Activated B cell treated with CpG ODN at 0.5 μM for 24 hours (primary cell): ENCODE data around the gene NPEPL1. TPM values are rescaled to one million over a fixed set of nuclear protein-coding genes. Genes with fewer than 3 reads are reported as not detected.
"Not testable (repeated sequence)": the region's sequence is repeated elsewhere in the genome, so short reads cannot be mapped to it uniquely, and the experiment has no call there.

Experiments used
- ATAC-seq: fragments of 200-7000 bp; cut with Tn5 transposase; one replicate; pipeline ENCODE4 v1.10.0; 2021; ENCODE audit warnings: low read depth, mild to moderate bottlenecking, moderate library complexity
- CTCF ChIA-PET: fragments of 350-600 bp; sonication (Branson Sonifier 250); formaldehyde crosslinking; loops from one replicate; lab custom pipeline; 2021; ENCODE audit warnings: antibody characterized with exemption; lab: Charles Lee
- POLR2A ChIA-PET: fragments of 350-600 bp; sonication (Branson Sonifier 250); formaldehyde crosslinking; loops from one replicate; lab custom pipeline; 2021; ENCODE audit warnings: antibody characterized with exemption; lab: Charles Lee
- DNase-seq: peaks from one replicate; pipeline ENCODE4 v3.0.0; 2022
- H3K27ac Mint-ChIP-seq: one replicate; pipeline ENCODE4 v1.8.0; 2020; ENCODE audit warnings: mixed read lengths
- H3K27me3 Mint-ChIP-seq: one replicate; pipeline ENCODE4 v1.8.0; 2021; ENCODE audit warnings: mixed read lengths
- H3K36me3 Mint-ChIP-seq: one replicate; pipeline ENCODE4 v1.8.0; 2021; ENCODE audit warnings: low read depth, mixed read lengths
- H3K4me1 Mint-ChIP-seq: one replicate; pipeline ENCODE4 v1.8.0; 2021; ENCODE audit warnings: mixed read lengths
- H3K4me3 Mint-ChIP-seq: one replicate; pipeline ENCODE4 v1.8.0; 2020; ENCODE audit warnings: mild to moderate bottlenecking, mixed read lengths
- H3K9me3 Mint-ChIP-seq: one replicate; pipeline ENCODE4 v1.8.0; 2020; ENCODE audit warnings: mixed read lengths
- CTCF ChIP-seq: fragments of 200-600 bp; IDR thresholded peaks from one replicate; pipeline ENCODE4 v1.8.0; 2022; ENCODE audit warnings: antibody characterized with exemption, mild to moderate bottlenecking
- intact Hi-C: fragments of 100-400 bp; cut with micrococcal nuclease; formaldehyde crosslinking; loops from one replicate; pipeline ENCODE4 v1.15.1; 2024
- total RNA-seq: library from RNA; stranded (reverse); gene quantifications from 2 replicates; pipeline ENCODE4 v1.2.3, GENCODE V29; 2022

NPEPL1 gene
- total RNA-seq, 1 donor from 2014 or later = 21.5 TPM

- no peaks in the 10 kb centered on the region for H3K9me3 Mint-ChIP-seq
- no peak overlapping the region for H3K27ac Mint-ChIP-seq
- H3K4me1 Mint-ChIP-seq = no peaks in the 10 kb centered on the region
- POLR2A ChIA-PET = no interaction called here
- CTCF ChIA-PET = no interaction called here
- no peak for ATAC-seq
- TF ChIP-seq CTCF = no peak
- no peak for DNase-seq
- intact Hi-C loops = no loop called here
- no peaks in the 10 kb centered on the region for H3K36me3 Mint-ChIP-seq
- no peak overlapping the region for H3K4me3 Mint-ChIP-seq
- H3K27me3 Mint-ChIP-seq = peaks cover 20% of the 10 kb centered on the region
Measured at GRCh38 chr20:58755766-58756449, 63.3 kb downstream of the NPEPL1 start.

GRCh38 chr20:58756450-58756775, 63.8 kb downstream of the NPEPL1 start:
- DNase-seq = no peak
- Mint-ChIP-seq H3K4me3 (no peak overlapping the region), H3K36me3 (no peaks in the 10 kb centered on the region), H3K4me1 (no peaks in the 10 kb centered on the region), H3K27me3 (peaks cover 17% of the 10 kb centered on the region), H3K9me3 (no peaks in the 10 kb centered on the region), H3K27ac (no peak overlapping the region)
- intact Hi-C loops = no loop called here
- ChIA-PET CTCF (no interaction called here), POLR2A (no interaction called here)
- no peak for ATAC-seq
- no peak for TF ChIP-seq CTCF

- intact Hi-C loops, H3K4me1 Mint-ChIP-seq, H3K27ac Mint-ChIP-seq, DNase-seq, H3K9me3 Mint-ChIP-seq, H3K36me3 Mint-ChIP-seq, ATAC-seq, CTCF ChIA-PET, H3K4me3 Mint-ChIP-seq: not testable (repeated sequence)
- POLR2A ChIA-PET = interaction anchor here (0.6 kb wide), 1 partner anchor 164 kb away, joined by 5 read pairs; no protein-coding TSS in a partner anchor
- peaks cover 16% of the 10 kb centered on the region for H3K27me3 Mint-ChIP-seq
Measured at GRCh38 chr20:58757647-58758046, 65.0 kb downstream of the NPEPL1 start.

- Mint-ChIP-seq H3K9me3 (no peaks in the 10 kb centered on the region), H3K36me3 (no peaks in the 10 kb centered on the region), H3K4me1 (no peaks in the 10 kb centered on the region), H3K4me3 (no peak overlapping the region), H3K27ac (no peak overlapping the region), H3K27me3 (peaks cover 26% of the 10 kb centered on the region)
- DNase-seq = no peak
- intact Hi-C loops = no loop called here
- ATAC-seq = no peak
- TF ChIP-seq CTCF = no peak
- ChIA-PET POLR2A (no interaction called here), CTCF (no interaction called here)
Measured at GRCh38 chr20:58759947-58760346, 67.3 kb downstream of the NPEPL1 start.

GRCh38 chr20:58760856-58761255, 68.3 kb downstream of the NPEPL1 start:
- no peak for ATAC-seq
- Mint-ChIP-seq H3K4me3 (no peak overlapping the region), H3K27ac (no peak overlapping the region), H3K36me3 (no peaks in the 10 kb centered on the region), H3K9me3 (no peaks in the 10 kb centered on the region), H3K4me1 (no peaks in the 10 kb centered on the region), H3K27me3 (peaks cover 26% of the 10 kb centered on the region)
- intact Hi-C loops = no loop called here
- POLR2A ChIA-PET = no interaction called here
- DNase-seq = no peak
- CTCF ChIA-PET = no interaction called here
- no peak for TF ChIP-seq CTCF

GRCh38 chr20:58762120-58762519, 69.5 kb downstream of the NPEPL1 start:
- Mint-ChIP-seq H3K4me1 (no peaks in the 10 kb centered on the region), H3K27me3 (peaks cover 28% of the 10 kb centered on the region), H3K4me3 (no peak overlapping the region), H3K36me3 (no peaks in the 10 kb centered on the region), H3K27ac (no peak overlapping the region), H3K9me3 (no peaks in the 10 kb centered on the region)
- DNase-seq (no peak), ATAC-seq (no peak)
- TF ChIP-seq CTCF = no peak
- intact Hi-C loops = no loop called here
- ChIA-PET CTCF (no interaction called here), POLR2A (no interaction called here)
